ENCODE data around the gene ADCY3. TPM values are rescaled to one million over a fixed set of nuclear protein-coding genes. Genes with fewer than 3 reads are reported as not detected.

Gene ADCY3
- total RNA-seq, 1 experiment from 2014 or later = 39.5 TPM

- no peak overlapping the region for H3K27ac ChIP-seq (ENCODE audit: insufficient read length, low read depth, low read length)
- H3K9me3 ChIP-seq (ENCODE audit: control insufficient read depth, low read depth, low read length) = no peaks in the 10 kb centered on the region
- Mint-ChIP-seq H3K27ac (peak overlapping the region in 2 of 3 experiments; percentile 5 to 21; a peak in 3 of 7 replicates), H3K27me3 (ENCODE audit: low read depth) (no peaks in the 10 kb centered on the region; the same call in 1 of the 2 replicates), H3K36me3 (ENCODE audit: insufficient read depth in 1 of 3, low read depth in 3 of 3) (peaks cover 5 to 25% (median 9%) of the 10 kb centered on the region in 3 experiments), H3K4me3 (no peak overlapping the region), H3K4me1 (peaks cover 19 to 22% of the 10 kb centered on the region in 2 experiments), H3K9me3 (peaks cover 0 to 3% of the 10 kb centered on the region in 2 experiments; a peak in 1 of 5 replicates)
- DNase-seq = no peak
- no peaks in the 10 kb centered on the region for H3K27me3 ChIP-seq (ENCODE audit: insufficient read depth, low read length)
- H2BK15ac ChIP-seq (ENCODE audit: low read depth, low read length) = no peak overlapping the region
- H2BK120ac ChIP-seq (ENCODE audit: low read depth, low read length, poor library complexity, severe bottlenecking) = no peak overlapping the region
- no peak overlapping the region for H2BK12ac ChIP-seq (ENCODE audit: insufficient read length, low read depth, low read length)
- no peak overlapping the region for H3K56ac ChIP-seq (ENCODE audit: insufficient read length, low read depth, low read length)
- no peak overlapping the region for H3K4me2 ChIP-seq (ENCODE audit: insufficient read depth, insufficient read length, low read length)
- no peak overlapping the region for H3K4ac ChIP-seq (ENCODE audit: low read depth, low read length)
- H3T11ph ChIP-seq (ENCODE audit: low read length) = no peak overlapping the region
- no peak overlapping the region for H3K14ac ChIP-seq (ENCODE audit: insufficient read depth, low read length)
- H4K8ac ChIP-seq (replicated peaks; ENCODE audit: insufficient read length, low read depth, low read length) = no peak overlapping the region
- H3K23me2 ChIP-seq (ENCODE audit: insufficient read length, low read depth, low read length, poor library complexity, severe bottlenecking) = no peaks in the 10 kb centered on the region
- no peak overlapping the region for H4K5ac ChIP-seq (ENCODE audit: insufficient read length, low read depth, low read length)
- H2AK5ac ChIP-seq (ENCODE audit: insufficient read length, low read length) = no peak overlapping the region
- H3K79me2 ChIP-seq (ENCODE audit: insufficient read depth, low read length) = no peaks in the 10 kb centered on the region
- WGBS (ENCODE audit: extremely low coverage, insufficient read length, low lambda C conversion rate) = no CpG with 5 or more reads among the region's 5 CpGs
- no peak overlapping the region for H3K18ac ChIP-seq (ENCODE audit: insufficient read length, low read depth, low read length)
- H2AFZ ChIP-seq (ENCODE audit: low read length) = no peak overlapping the region
- no peak overlapping the region for H2BK20ac ChIP-seq (ENCODE audit: low read depth, low read length, poor library complexity, severe bottlenecking)
- H3K4me1 ChIP-seq (ENCODE audit: insufficient read depth, low read length) = no peaks in the 10 kb centered on the region
- no peak for TF ChIP-seq CTCF (conservative IDR thresholded peaks at IDR 0.05)
- no peak overlapping the region for H4K91ac ChIP-seq (ENCODE audit: insufficient read length, low read depth, low read length)
- H2BK5ac ChIP-seq (ENCODE audit: insufficient read length, low read length) = no peak overlapping the region
- H3K79me1 ChIP-seq (ENCODE audit: insufficient read depth, low read depth, low read length, poor library complexity, severe bottlenecking) = no peaks in the 10 kb centered on the region
- no peaks in the 10 kb centered on the region for H4K20me1 ChIP-seq (ENCODE audit: control insufficient read depth, insufficient read depth, insufficient read length)
- H3K23ac ChIP-seq (ENCODE audit: insufficient read length, low read depth, low read length) = no peak overlapping the region
- H3K9ac ChIP-seq (ENCODE audit: extremely low read depth, insufficient read length, low read length) = no peak overlapping the region
These were observed 148.1 kb downstream of the ADCY3 start for GRCh38 chr2:24771764-24772586.

Data from H9 (cell line).